HEK293 (cell line): ENCODE results near the gene TXNRD2.

Experiments used
- EGR2 ChIP-seq: fragments of 450-650 bp; formaldehyde crosslinking; IDR thresholded peaks from 2 replicates; pipeline ENCODE4 v1.5.1; 2016; ENCODE audit warnings: low read depth, missing biosample characterization, missing genetic modification characterization
- HOXD13 ChIP-seq: sonication (generic); formaldehyde crosslinking; IDR thresholded peaks from 2 replicates; pipeline ENCODE4 v1.8.0; 2022; ENCODE audit warnings: missing genetic modification reagents, borderline replicate concordance
- IKZF3 ChIP-seq: fragments of 450-650 bp; IDR thresholded peaks from 2 replicates; pipeline ENCODE4 v1.5.0; 2018; ENCODE audit warnings: missing biosample characterization, mild to moderate bottlenecking, missing genetic modification characterization, moderate library complexity
- KLF10 ChIP-seq: fragments of 450-650 bp; IDR thresholded peaks from 2 replicates; pipeline ENCODE4 v1.5.1; 2018; ENCODE audit warnings: missing biosample characterization, mild to moderate bottlenecking, missing genetic modification characterization
- OVOL3 ChIP-seq: fragments of 450-650 bp; formaldehyde crosslinking; IDR thresholded peaks from 2 replicates; pipeline ENCODE4 v1.5.1; 2016; ENCODE audit warnings: missing biosample characterization, missing genetic modification characterization
- REPIN1 ChIP-seq: fragments of 450-650 bp; formaldehyde crosslinking; IDR thresholded peaks from 2 replicates; pipeline ENCODE4 v1.5.1; 2017; ENCODE audit warnings: missing biosample characterization, missing genetic modification characterization, low read depth
- SCRT2 ChIP-seq: fragments of 450-650 bp; formaldehyde crosslinking; IDR thresholded peaks from 2 replicates; pipeline ENCODE4 v1.5.1; 2016; ENCODE audit warnings: missing biosample characterization, missing genetic modification characterization
- ZBTB6 ChIP-seq: fragments of 450-650 bp; formaldehyde crosslinking; IDR thresholded peaks from 2 replicates; pipeline ENCODE4 v1.5.1; 2017; ENCODE audit warnings: missing biosample characterization, missing genetic modification characterization
- ZFHX2 ChIP-seq: fragments of 450-650 bp; formaldehyde crosslinking; conservative IDR thresholded peaks from 2 replicates; pipeline ENCODE4 v1.5.1; 2016; ENCODE audit warnings: missing biosample characterization, missing genetic modification characterization
- ZNF133 ChIP-seq: fragments of 450-650 bp; formaldehyde crosslinking; IDR thresholded peaks from 2 replicates; pipeline ENCODE4 v1.5.1; 2016; ENCODE audit warnings: missing biosample characterization, missing genetic modification characterization
- ZNF18 ChIP-seq: fragments of 450-650 bp; formaldehyde crosslinking; IDR thresholded peaks from 2 replicates; pipeline ENCODE4 v1.5.1; 2016; ENCODE audit warnings: missing biosample characterization, missing genetic modification characterization
- ZNF473 ChIP-seq: fragments of 450-650 bp; formaldehyde crosslinking; IDR thresholded peaks from 2 replicates; pipeline ENCODE4 v1.5.1; 2017; ENCODE audit warnings: missing biosample characterization, missing genetic modification characterization
- ZNF501 ChIP-seq: fragments of 450-650 bp; formaldehyde crosslinking; IDR thresholded peaks from 2 replicates; pipeline ENCODE4 v1.5.1; 2016; ENCODE audit warnings: missing biosample characterization, missing genetic modification characterization
- ZNF548 ChIP-seq: fragments of 450-650 bp; formaldehyde crosslinking; IDR thresholded peaks from 2 replicates; pipeline ENCODE4 v1.5.1; 2016; ENCODE audit warnings: missing biosample characterization, missing genetic modification characterization
- ZNF624 ChIP-seq: fragments of 450-650 bp; formaldehyde crosslinking; IDR thresholded peaks from 2 replicates; pipeline ENCODE4 v1.5.1; 2017; ENCODE audit warnings: missing biosample characterization, missing genetic modification characterization
- ZNF830 ChIP-seq: fragments of 450-650 bp; IDR thresholded peaks from 2 replicates; pipeline ENCODE4 v1.5.0; 2018; ENCODE audit warnings: missing biosample characterization, missing genetic modification characterization, low read depth, mild to moderate bottlenecking, moderate library complexity
- ZSCAN30 ChIP-seq: fragments of 450-650 bp; IDR thresholded peaks from 2 replicates; pipeline ENCODE4 v1.5.1; 2018; ENCODE audit warnings: missing biosample characterization, mild to moderate bottlenecking, missing genetic modification characterization, moderate library complexity
- TF ChIP-seq, protein P1 (sequence below): fragments of 450-650 bp; formaldehyde crosslinking; IDR thresholded peaks from 2 replicates; pipeline ENCODE4 v1.5.1; 2016; ENCODE audit warnings: missing biosample characterization, missing genetic modification characterization, borderline replicate concordance
- TF ChIP-seq, protein P2 (sequence below): fragments of 450-650 bp; formaldehyde crosslinking; IDR thresholded peaks from 2 replicates; pipeline ENCODE4 v1.5.1; 2016; ENCODE audit warnings: missing biosample characterization, missing genetic modification characterization
- TF ChIP-seq, protein P3 (sequence below): fragments of 450-650 bp; formaldehyde crosslinking; IDR thresholded peaks from 2 replicates; pipeline ENCODE4 v1.5.1; 2016; ENCODE audit warnings: missing biosample characterization, missing genetic modification characterization
- TF ChIP-seq, protein P4 (sequence below): fragments of 450-650 bp; IDR thresholded peaks from 2 replicates; pipeline ENCODE4 v1.5.1; 2018; ENCODE audit warnings: missing biosample characterization, missing genetic modification characterization
- TF ChIP-seq, protein P5 (sequence below): fragments of 450-650 bp; formaldehyde crosslinking; optimal IDR thresholded peaks from 2 replicates; pipeline ENCODE3; 2016; ENCODE audit warnings: missing biosample characterization, mild to moderate bottlenecking, missing genetic modification characterization

TXNRD2 gene

DNA sequence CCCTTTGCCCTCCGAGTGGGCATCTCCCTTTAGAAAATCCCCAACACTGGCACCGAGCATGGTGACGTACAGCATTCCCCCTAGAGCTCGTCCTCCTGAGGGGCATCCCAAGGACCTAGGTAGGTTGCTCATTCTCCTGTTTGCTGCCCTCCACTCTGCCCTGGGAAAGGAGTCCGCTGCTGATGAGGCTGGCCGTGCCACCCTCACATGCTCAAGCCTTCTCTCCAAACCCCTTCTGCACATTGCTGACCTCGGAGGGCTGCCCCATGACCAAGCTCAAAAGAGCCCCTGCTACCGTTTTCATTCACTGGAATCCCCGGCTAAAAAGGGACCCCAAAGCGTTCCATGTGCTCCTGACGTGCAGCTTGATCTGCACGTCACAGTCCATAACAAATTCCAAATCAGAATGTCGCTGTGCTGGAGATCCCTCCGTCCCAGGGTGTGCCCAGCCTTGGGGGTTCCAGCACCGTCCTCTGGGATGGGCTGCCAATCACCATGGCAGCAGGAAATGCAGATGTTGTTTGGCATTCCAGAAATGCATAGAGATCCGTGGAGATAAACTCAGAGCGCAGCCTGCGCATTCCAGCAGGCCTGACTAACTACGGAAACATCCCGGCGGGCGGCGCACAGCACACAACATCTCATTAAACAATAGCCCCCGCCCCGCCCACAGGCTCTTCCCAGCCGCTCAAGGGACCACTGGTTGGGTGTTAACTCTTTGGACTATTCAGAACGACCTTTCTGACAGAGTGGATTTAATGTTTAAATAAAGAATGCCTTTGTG, 60.6 kb downstream of the TXNRD2 start (continued):
- TF ChIP-seq ZSCAN30 (tag by site-specific recombination), result no peak
- TF ChIP-seq ZNF830 (tag by site-specific recombination), result no peak
- no peak for TF ChIP-seq HOXD13 (CRISPR knock-in tag)
- peak; percentile 87 for TF ChIP-seq ZFHX2
- TF ChIP-seq, protein P1, sequence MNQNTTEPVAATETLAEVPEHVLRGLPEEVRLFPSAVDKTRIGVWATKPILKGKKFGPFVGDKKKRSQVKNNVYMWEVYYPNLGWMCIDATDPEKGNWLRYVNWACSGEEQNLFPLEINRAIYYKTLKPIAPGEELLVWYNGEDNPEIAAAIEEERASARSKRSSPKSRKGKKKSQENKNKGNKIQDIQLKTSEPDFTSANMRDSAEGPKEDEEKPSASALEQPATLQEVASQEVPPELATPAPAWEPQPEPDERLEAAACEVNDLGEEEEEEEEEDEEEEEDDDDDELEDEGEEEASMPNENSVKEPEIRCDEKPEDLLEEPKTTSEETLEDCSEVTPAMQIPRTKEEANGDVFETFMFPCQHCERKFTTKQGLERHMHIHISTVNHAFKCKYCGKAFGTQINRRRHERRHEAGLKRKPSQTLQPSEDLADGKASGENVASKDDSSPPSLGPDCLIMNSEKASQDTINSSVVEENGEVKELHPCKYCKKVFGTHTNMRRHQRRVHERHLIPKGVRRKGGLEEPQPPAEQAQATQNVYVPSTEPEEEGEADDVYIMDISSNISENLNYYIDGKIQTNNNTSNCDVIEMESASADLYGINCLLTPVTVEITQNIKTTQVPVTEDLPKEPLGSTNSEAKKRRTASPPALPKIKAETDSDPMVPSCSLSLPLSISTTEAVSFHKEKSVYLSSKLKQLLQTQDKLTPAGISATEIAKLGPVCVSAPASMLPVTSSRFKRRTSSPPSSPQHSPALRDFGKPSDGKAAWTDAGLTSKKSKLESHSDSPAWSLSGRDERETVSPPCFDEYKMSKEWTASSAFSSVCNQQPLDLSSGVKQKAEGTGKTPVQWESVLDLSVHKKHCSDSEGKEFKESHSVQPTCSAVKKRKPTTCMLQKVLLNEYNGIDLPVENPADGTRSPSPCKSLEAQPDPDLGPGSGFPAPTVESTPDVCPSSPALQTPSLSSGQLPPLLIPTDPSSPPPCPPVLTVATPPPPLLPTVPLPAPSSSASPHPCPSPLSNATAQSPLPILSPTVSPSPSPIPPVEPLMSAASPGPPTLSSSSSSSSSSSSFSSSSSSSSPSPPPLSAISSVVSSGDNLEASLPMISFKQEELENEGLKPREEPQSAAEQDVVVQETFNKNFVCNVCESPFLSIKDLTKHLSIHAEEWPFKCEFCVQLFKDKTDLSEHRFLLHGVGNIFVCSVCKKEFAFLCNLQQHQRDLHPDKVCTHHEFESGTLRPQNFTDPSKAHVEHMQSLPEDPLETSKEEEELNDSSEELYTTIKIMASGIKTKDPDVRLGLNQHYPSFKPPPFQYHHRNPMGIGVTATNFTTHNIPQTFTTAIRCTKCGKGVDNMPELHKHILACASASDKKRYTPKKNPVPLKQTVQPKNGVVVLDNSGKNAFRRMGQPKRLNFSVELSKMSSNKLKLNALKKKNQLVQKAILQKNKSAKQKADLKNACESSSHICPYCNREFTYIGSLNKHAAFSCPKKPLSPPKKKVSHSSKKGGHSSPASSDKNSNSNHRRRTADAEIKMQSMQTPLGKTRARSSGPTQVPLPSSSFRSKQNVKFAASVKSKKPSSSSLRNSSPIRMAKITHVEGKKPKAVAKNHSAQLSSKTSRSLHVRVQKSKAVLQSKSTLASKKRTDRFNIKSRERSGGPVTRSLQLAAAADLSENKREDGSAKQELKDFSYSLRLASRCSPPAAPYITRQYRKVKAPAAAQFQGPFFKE (tag by site-specific recombination), result no peak
- TF ChIP-seq, protein P2, sequence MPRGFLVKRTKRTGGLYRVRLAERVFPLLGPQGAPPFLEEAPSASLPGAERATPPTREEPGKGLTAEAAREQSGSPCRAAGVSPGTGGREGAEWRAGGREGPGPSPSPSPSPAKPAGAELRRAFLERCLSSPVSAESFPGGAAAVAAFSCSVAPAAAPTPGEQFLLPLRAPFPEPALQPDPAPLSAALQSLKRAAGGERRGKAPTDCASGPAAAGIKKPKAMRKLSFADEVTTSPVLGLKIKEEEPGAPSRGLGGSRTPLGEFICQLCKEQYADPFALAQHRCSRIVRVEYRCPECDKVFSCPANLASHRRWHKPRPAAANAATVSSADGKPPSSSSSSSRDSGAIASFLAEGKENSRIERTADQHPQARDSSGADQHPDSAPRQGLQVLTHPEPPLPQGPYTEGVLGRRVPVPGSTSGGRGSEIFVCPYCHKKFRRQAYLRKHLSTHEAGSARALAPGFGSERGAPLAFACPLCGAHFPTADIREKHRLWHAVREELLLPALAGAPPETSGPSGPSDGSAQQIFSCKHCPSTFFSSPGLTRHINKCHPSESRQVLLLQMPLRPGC, result peak; percentile 87
- no peak for TF ChIP-seq ZNF473
- no peak for TF ChIP-seq ZNF548
- no peak for TF ChIP-seq ZBTB6 (tag by site-specific recombination)
- no peak for TF ChIP-seq ZNF18 (tag by site-specific recombination)
- TF ChIP-seq ZNF624 (tag by site-specific recombination), result no peak
- TF ChIP-seq OVOL3 (tag by site-specific recombination), result no peak
- TF ChIP-seq REPIN1 (tag by site-specific recombination), result no peak
- no peak for TF ChIP-seq ZNF501
- TF ChIP-seq SCRT2 (tag by site-specific recombination), result no peak
- TF ChIP-seq, protein P3, sequence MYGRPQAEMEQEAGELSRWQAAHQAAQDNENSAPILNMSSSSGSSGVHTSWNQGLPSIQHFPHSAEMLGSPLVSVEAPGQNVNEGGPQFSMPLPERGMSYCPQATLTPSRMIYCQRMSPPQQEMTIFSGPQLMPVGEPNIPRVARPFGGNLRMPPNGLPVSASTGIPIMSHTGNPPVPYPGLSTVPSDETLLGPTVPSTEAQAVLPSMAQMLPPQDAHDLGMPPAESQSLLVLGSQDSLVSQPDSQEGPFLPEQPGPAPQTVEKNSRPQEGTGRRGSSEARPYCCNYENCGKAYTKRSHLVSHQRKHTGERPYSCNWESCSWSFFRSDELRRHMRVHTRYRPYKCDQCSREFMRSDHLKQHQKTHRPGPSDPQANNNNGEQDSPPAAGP, result peak; percentile 93
- TF ChIP-seq ZNF133 (tag by site-specific recombination), result no peak
- TF ChIP-seq, protein P4, sequence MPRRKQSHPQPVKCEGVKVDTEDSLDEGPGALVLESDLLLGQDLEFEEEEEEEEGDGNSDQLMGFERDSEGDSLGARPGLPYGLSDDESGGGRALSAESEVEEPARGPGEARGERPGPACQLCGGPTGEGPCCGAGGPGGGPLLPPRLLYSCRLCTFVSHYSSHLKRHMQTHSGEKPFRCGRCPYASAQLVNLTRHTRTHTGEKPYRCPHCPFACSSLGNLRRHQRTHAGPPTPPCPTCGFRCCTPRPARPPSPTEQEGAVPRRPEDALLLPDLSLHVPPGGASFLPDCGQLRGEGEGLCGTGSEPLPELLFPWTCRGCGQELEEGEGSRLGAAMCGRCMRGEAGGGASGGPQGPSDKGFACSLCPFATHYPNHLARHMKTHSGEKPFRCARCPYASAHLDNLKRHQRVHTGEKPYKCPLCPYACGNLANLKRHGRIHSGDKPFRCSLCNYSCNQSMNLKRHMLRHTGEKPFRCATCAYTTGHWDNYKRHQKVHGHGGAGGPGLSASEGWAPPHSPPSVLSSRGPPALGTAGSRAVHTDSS (tag by site-specific recombination), result no peak
- TF ChIP-seq, protein P5, sequence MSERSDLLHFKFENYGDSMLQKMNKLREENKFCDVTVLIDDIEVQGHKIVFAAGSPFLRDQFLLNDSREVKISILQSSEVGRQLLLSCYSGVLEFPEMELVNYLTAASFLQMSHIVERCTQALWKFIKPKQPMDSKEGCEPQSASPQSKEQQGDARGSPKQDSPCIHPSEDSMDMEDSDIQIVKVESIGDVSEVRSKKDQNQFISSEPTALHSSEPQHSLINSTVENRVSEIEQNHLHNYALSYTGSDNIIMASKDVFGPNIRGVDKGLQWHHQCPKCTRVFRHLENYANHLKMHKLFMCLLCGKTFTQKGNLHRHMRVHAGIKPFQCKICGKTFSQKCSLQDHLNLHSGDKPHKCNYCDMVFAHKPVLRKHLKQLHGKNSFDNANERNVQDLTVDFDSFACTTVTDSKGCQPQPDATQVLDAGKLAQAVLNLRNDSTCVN (tag by site-specific recombination), result peak; percentile 10
- TF ChIP-seq KLF10, result peak; percentile 75
- TF ChIP-seq IKZF3 (tag by site-specific recombination), result peak; percentile 34; the same call in 1 of the 2 replicates
- TF ChIP-seq EGR2, result peak; percentile 83
